Tibial artery (tissue), 4 donors: ENCODE data around the gene ELP4.

Source experiments
- DNase-seq, 2 donors: peaks; one replicate each; pipeline ENCODE4 v3.0.0-alpha.2; 2019
- H3K27ac ChIP-seq, 2 donors: fragments of 200-600 bp; sonication (generic) in 1 of 2; 1 replicate in 1 of 2; 2 replicates in 1 of 2; pipeline ENCODE4 v1.5.1; 2018 to 2019; ENCODE audit warnings: mild to moderate bottlenecking in 1 of 2
- H3K27me3 ChIP-seq, 2 donors: fragments of 200-600 bp; sonication (generic) in 1 of 2; one replicate each; pipeline versions ENCODE4 v1.5.1 to v1.6.0; 2016 to 2019
- H3K36me3 ChIP-seq, 3 donors: fragments of 200-600 bp; sonication (generic) in 2 of 3; one replicate each; pipeline ENCODE4 v1.5.1; 2016 to 2019; ENCODE audit warnings: mild to moderate bottlenecking in 2 of 3
- H3K4me1 ChIP-seq, 4 donors: fragments of 200-600 bp; sonication (generic) in 2 of 4; 1 replicate in 3 of 4; 2 replicates in 1 of 4; pipeline ENCODE4 v1.5.1; 2016 to 2019
- H3K4me3 ChIP-seq, 2 donors: fragments of 200-600 bp; sonication (generic) in 1 of 2; 1 replicate in 1 of 2; 2 replicates in 1 of 2; pipeline ENCODE4 v1.5.1; 2018 to 2019; ENCODE audit warnings: mild to moderate bottlenecking in 2 of 2
- H3K9me3 ChIP-seq, 3 donors: fragments of 200-600 bp; sonication (generic) in 1 of 3; one replicate each; pipeline ENCODE4 v1.5.1; 2016 to 2019
- CTCF ChIP-seq, 2 experiments: fragments of 200-600 bp in 1 of 2; fragments of 450-650 bp in 1 of 2; IDR thresholded peaks; one replicate each; pipeline ENCODE4 v1.5.1; 2017 to 2019; ENCODE audit warnings: antibody characterized with exemption in 2 of 2, mild to moderate bottlenecking in 1 of 2, moderate library complexity in 1 of 2
- intact Hi-C: fragments of 100-400 bp; cut with DNase I; formaldehyde crosslinking; loops from one replicate; pipeline ENCODE4 v1.15.0; 2023; ENCODE audit warnings: low total_unique reads

The ELP4 gene

DNA sequence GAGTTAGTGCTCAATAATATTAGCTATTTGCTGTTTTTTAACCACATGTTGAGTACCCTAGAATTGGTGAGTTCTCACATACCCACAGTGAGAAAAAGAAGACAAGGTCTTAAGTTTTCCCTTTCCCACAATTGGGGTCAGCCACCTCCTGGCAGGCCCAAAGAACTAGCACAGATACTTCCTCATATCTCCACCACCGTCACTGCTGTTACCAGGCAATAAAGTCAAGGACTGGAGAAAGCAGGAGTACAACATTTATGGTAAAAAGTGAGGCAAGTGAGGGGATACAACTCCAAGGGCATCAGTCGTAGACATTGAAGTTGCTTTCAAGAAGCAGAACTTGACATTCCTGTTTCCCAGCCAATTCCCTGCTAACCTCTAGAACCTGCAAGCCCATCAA lies 19.6 kb downstream of the ELP4 start:
- Histone ChIP-seq H3K27ac (no peak overlapping the region), H3K36me3 (peaks cover 0 to 3% (median under 1%) of the 10 kb centered on the region in 3 donors), H3K4me3 (no peak overlapping the region), H3K9me3 (no peaks in the 10 kb centered on the region), H3K4me1 (no peaks in the 10 kb centered on the region), H3K27me3 (no peaks in the 10 kb centered on the region)
- TF ChIP-seq CTCF (IDR thresholded peaks at IDR 0.05) = no peak
- no peak for DNase-seq
- intact Hi-C loops = no loop called here

DNA sequence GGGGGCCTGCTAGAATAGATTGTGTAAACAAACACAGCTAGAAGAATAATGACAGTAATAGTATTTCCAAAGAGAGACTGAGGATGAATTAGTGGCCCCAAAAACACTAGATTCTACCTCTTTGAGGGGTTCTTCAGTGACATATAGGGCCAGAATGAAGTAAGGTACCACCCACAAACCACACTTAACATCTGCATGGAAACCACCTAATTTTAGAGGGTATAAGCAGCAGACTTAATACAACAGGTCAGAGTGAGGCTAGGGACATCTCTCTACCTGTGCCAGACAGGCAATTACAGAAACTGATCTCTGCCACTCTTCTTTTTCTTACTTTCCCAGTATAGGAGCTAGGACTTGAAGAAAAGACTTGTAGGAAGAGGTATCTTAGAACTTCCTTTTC lies 20.1 kb downstream of the ELP4 start:
- Histone ChIP-seq H3K4me3 (no peak overlapping the region), H3K9me3 (no peaks in the 10 kb centered on the region), H3K27ac (no peak overlapping the region), H3K27me3 (no peaks in the 10 kb centered on the region), H3K36me3 (no peaks in the 10 kb centered on the region), H3K4me1 (no peaks in the 10 kb centered on the region)
- intact Hi-C loops = no loop called here
- no peak for DNase-seq
- TF ChIP-seq CTCF (IDR thresholded peaks at IDR 0.05) = no peak

DNA sequence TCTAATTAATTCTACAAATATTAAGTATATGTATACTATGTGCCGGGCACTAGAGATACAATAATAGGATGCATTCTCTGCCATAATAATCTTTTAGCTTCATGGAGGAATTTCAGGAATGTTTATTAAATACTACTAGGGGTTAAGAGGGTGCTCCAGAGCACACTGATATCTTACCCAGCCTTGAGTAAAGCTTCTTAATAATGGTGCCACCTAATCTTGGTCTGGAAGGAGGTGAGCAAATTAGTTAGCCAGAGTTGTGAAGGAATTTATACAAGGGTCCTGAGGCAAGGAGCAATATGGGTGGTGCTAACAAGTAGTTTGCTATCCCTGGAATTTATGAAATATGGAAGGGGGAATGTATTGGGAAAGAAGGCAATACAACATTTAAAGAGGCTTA lies 21.7 kb downstream of the ELP4 start:
- Histone ChIP-seq H3K27ac (no peak overlapping the region), H3K4me3 (no peak overlapping the region), H3K4me1 (no peaks in the 10 kb centered on the region), H3K9me3 (no peaks in the 10 kb centered on the region), H3K27me3 (no peaks in the 10 kb centered on the region), H3K36me3 (peaks cover 0 to 7% (median 6%) of the 10 kb centered on the region in 3 donors)
- TF ChIP-seq CTCF (IDR thresholded peaks at IDR 0.05) = no peak
- no peak for DNase-seq
- intact Hi-C loops = no loop called here

GRCh38 chr11:31535479-31535878 lies 25.9 kb downstream of the ELP4 start:
- H3K36me3 ChIP-seq = peaks cover 11 to 14% (median 13%) of the 10 kb centered on the region in 3 donors
- H3K27ac ChIP-seq = no peak overlapping the region
- no peaks in the 10 kb centered on the region for H3K27me3 ChIP-seq
- H3K4me3 ChIP-seq = no peak overlapping the region
- intact Hi-C loops = no loop called here
- TF ChIP-seq CTCF (IDR thresholded peaks at IDR 0.05) = no peak
- DNase-seq = no peak
- H3K4me1 ChIP-seq = no peaks in the 10 kb centered on the region
- H3K9me3 ChIP-seq = no peaks in the 10 kb centered on the region

GRCh38 chr11:31542862-31543261 lies 33.3 kb downstream of the ELP4 start:
- H3K36me3 ChIP-seq = peaks cover 36 to 39% (median 37%) of the 10 kb centered on the region in 3 donors
- intact Hi-C loops = no loop called here
- no peaks in the 10 kb centered on the region for H3K4me1 ChIP-seq
- no peak overlapping the region for H3K27ac ChIP-seq
- H3K4me3 ChIP-seq = no peak overlapping the region
- no peak for DNase-seq
- H3K27me3 ChIP-seq = no peaks in the 10 kb centered on the region
- H3K9me3 ChIP-seq = no peaks in the 10 kb centered on the region
- TF ChIP-seq CTCF (IDR thresholded peaks at IDR 0.05) = no peak

DNA sequence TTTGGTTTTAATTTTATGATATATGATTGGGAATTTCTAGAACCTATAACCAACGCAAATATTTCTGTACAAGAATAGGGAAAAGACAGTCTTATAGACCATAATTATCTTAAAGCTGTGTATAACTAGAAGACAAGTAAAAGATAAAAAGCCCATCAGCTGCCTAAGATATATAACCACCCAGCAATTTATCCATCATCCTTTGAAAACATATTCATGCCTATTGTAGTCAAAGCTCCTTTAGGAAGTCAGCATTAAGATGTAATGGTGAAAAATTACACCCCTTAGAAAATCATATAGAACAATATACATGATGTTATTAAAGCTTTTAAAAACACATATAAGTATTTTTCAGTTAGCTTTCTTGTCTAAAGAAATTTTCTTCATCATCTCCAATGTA lies 46.4 kb downstream of the ELP4 start:
- no peak for TF ChIP-seq CTCF (IDR thresholded peaks at IDR 0.05)
- no peak for DNase-seq
- Histone ChIP-seq H3K9me3 (no peaks in the 10 kb centered on the region), H3K27me3 (no peaks in the 10 kb centered on the region), H3K4me1 (peaks cover 0 to 13% (median 6%) of the 10 kb centered on the region in 4 donors), H3K36me3 (no peaks in the 10 kb centered on the region), H3K4me3 (no peak overlapping the region), H3K27ac (no peak overlapping the region)
- intact Hi-C loops = no loop called here
